WTC11 (cell line): ENCODE measurements around the gene MLH3.

Experiments
- ATF1 ChIP-seq: sonication (generic); formaldehyde crosslinking; IDR thresholded peaks from 2 replicates; pipeline ENCODE4 v1.8.1; 2023; ENCODE audit warnings: mild to moderate bottlenecking, moderate library complexity, missing genetic modification reagents
- ATF2 ChIP-seq: sonication (generic); formaldehyde crosslinking; IDR thresholded peaks from 2 replicates; pipeline ENCODE4 v1.8.1; 2022; ENCODE audit warnings: low read depth, missing genetic modification reagents, borderline replicate concordance
- ATF6 ChIP-seq: sonication (generic); formaldehyde crosslinking; IDR thresholded peaks from 2 replicates; pipeline ENCODE4 v1.8.1; 2023; ENCODE audit warnings: mild to moderate bottlenecking, missing genetic modification reagents
- HMGXB4 ChIP-seq: sonication (generic); formaldehyde crosslinking; IDR thresholded peaks from 2 replicates; pipeline ENCODE4 v1.8.1; 2023; ENCODE audit warnings: mild to moderate bottlenecking, moderate library complexity, missing genetic modification reagents
- ZNF121 ChIP-seq: sonication (generic); formaldehyde crosslinking; IDR thresholded peaks from 2 replicates; pipeline ENCODE4 v1.8.0; 2023; ENCODE audit warnings: missing genetic modification reagents
- TF ChIP-seq, protein P1 (sequence below): fragments of 200-600 bp; IDR thresholded peaks from 2 replicates; pipeline ENCODE4 v1.8.0; 2022; ENCODE audit warnings: antibody characterized with exemption
- TF ChIP-seq, protein P2 (sequence below): sonication (generic); formaldehyde crosslinking; IDR thresholded peaks from 2 replicates; pipeline ENCODE4 v1.8.1; 2023; ENCODE audit warnings: mild to moderate bottlenecking, missing genetic modification reagents, borderline replicate concordance
- TF ChIP-seq, protein P3 (sequence below): sonication (generic); formaldehyde crosslinking; IDR thresholded peaks from 2 replicates; pipeline ENCODE4 v1.8.1; 2023; ENCODE audit warnings: mild to moderate bottlenecking, missing genetic modification reagents

DNA sequence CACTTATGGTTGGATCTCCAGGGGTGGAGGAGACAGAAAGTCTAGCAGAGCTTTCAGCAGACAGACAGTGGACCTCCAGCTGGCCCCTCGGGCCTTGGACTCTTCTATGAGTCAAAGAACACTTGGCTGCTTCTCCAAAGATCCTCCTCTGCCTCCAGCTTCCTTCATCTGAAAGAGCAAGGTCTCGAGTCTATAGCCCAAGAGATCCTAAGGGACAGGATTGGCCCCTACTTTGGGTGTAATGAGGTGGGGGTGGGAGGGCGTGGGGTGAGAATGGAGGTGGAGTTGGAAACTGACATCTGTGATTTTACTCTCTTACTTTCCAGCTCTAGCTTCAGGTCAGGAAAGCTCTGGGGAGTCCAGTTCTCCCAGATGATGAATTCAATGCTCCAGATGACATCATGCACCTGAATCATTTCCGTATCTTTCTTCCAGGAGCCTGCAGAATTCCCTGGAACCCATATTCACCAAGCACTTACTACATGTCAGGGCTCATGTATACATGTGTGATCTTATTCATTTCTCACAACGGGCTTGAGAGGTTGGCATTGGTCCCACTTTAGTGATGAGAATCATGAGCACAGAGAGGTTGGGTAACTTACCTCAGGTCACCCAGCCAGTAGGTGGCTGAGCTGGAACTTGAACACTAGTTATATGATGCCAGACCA is 85.6 kb downstream of the MLH3 start:
- TF ChIP-seq ATF1 (CRISPR knock-in tag) (no peak), HMGXB4 (CRISPR knock-in tag) (no peak), ZNF121 (CRISPR knock-in tag) (no peak), ATF6 (CRISPR knock-in tag) (no peak), ATF2 (CRISPR knock-in tag) (no peak)
- TF ChIP-seq, protein P1, sequence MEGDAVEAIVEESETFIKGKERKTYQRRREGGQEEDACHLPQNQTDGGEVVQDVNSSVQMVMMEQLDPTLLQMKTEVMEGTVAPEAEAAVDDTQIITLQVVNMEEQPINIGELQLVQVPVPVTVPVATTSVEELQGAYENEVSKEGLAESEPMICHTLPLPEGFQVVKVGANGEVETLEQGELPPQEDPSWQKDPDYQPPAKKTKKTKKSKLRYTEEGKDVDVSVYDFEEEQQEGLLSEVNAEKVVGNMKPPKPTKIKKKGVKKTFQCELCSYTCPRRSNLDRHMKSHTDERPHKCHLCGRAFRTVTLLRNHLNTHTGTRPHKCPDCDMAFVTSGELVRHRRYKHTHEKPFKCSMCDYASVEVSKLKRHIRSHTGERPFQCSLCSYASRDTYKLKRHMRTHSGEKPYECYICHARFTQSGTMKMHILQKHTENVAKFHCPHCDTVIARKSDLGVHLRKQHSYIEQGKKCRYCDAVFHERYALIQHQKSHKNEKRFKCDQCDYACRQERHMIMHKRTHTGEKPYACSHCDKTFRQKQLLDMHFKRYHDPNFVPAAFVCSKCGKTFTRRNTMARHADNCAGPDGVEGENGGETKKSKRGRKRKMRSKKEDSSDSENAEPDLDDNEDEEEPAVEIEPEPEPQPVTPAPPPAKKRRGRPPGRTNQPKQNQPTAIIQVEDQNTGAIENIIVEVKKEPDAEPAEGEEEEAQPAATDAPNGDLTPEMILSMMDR, result no peak
- TF ChIP-seq, protein P2, sequence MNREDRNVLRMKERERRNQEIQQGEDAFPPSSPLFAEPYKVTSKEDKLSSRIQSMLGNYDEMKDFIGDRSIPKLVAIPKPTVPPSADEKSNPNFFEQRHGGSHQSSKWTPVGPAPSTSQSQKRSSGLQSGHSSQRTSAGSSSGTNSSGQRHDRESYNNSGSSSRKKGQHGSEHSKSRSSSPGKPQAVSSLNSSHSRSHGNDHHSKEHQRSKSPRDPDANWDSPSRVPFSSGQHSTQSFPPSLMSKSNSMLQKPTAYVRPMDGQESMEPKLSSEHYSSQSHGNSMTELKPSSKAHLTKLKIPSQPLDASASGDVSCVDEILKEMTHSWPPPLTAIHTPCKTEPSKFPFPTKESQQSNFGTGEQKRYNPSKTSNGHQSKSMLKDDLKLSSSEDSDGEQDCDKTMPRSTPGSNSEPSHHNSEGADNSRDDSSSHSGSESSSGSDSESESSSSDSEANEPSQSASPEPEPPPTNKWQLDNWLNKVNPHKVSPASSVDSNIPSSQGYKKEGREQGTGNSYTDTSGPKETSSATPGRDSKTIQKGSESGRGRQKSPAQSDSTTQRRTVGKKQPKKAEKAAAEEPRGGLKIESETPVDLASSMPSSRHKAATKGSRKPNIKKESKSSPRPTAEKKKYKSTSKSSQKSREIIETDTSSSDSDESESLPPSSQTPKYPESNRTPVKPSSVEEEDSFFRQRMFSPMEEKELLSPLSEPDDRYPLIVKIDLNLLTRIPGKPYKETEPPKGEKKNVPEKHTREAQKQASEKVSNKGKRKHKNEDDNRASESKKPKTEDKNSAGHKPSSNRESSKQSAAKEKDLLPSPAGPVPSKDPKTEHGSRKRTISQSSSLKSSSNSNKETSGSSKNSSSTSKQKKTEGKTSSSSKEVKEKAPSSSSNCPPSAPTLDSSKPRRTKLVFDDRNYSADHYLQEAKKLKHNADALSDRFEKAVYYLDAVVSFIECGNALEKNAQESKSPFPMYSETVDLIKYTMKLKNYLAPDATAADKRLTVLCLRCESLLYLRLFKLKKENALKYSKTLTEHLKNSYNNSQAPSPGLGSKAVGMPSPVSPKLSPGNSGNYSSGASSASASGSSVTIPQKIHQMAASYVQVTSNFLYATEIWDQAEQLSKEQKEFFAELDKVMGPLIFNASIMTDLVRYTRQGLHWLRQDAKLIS (CRISPR knock-in tag), result no peak
- TF ChIP-seq, protein P3, sequence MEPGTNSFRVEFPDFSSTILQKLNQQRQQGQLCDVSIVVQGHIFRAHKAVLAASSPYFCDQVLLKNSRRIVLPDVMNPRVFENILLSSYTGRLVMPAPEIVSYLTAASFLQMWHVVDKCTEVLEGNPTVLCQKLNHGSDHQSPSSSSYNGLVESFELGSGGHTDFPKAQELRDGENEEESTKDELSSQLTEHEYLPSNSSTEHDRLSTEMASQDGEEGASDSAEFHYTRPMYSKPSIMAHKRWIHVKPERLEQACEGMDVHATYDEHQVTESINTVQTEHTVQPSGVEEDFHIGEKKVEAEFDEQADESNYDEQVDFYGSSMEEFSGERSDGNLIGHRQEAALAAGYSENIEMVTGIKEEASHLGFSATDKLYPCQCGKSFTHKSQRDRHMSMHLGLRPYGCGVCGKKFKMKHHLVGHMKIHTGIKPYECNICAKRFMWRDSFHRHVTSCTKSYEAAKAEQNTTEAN (CRISPR knock-in tag), result no peak
